Measurements from ENCODE around the gene LRRC8D.

- no peak for TF ChIP-seq POLR2A (IDR thresholded peaks at IDR 0.05; ENCODE audit: low read length)
- TF ChIP-seq GATA1 (IDR thresholded peaks at IDR 0.05; ENCODE audit: low read depth, low read length), result no peak
Observed at GRCh38 chr1:89935235-89935634, 114.4 kb downstream of the LRRC8D start.
